Stimulated activated CD8-positive, alpha-beta memory T cell treated with anti-CD3 and anti-CD28 coated beads, Interleukin-4, amount 100 ng/mL, for 24 hours (primary cell): ENCODE measurements around the gene NAT16.
"Not testable (repeated sequence)": the region's sequence is repeated elsewhere in the genome, so short reads cannot be mapped to it uniquely, and the experiment has no call there.

Source experiments
- DNase-seq: peaks from one replicate; pipeline ENCODE4 v3.0.0-alpha.2; 2020; ENCODE audit warnings: low read depth

Gene NAT16

DNA sequence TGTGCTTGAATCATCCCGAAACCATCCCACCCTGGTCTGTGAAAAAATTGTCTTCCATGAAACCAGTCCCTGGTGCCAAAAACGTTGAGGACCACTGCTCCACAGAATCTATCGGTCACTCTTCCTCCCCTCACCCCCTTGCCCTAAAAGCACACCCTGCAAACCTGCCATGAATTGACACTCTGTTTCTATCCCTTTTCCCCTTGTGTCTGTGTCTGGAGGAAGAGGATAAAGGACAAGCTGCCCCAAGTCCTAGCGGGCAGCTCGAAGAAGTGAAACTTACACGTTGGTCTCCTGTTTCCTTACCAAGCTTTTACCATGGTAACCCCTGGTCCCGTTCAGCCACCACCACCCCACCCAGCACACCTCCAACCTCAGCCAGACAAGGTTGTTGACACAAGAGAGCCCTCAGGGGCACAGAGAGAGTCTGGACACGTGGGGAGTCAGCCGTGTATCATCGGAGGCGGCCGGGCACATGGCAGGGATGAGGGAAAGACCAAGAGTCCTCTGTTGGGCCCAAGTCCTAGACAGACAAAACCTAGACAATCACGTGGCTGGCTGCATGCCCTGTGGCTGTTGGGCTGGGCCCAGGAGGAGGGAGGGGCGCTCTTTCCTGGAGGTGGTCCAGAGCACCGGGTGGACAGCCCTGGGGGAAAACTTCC lies 54.0 kb downstream of the NAT16 start:
- no peak for DNase-seq

DNA sequence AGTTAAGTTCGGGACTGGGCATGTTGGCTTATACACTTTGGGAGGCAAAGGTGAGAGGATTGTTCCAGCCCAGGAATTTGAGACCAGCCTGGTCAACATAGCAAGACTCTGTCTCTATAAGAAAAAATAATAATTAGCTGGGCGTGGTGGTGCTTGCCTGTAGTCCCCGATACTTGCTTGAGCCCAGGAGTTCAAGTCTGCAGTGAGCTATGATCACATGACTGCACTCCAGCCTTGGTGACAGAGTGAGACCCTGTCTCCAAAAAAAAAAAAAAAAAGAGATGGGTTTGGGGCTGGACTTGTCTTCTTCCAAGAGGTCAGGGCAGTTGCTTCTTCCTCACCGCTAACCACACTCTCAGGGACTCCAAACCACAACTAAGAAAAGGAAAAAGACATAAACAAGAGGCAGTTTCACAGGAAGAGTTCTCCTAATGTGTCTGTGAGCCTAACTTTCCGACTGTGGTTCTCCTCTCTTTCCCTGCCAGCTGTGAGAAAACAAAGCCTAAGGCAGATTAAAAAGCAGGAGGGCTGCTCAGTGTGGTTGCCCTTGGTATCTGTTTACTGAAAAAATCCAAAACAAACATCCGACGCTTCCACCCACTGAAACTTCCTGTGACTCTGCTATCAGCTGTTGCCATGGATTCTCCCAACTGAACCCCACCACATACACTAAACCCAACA lies 55.6 kb downstream of the NAT16 start:
- no peak for DNase-seq

DNA sequence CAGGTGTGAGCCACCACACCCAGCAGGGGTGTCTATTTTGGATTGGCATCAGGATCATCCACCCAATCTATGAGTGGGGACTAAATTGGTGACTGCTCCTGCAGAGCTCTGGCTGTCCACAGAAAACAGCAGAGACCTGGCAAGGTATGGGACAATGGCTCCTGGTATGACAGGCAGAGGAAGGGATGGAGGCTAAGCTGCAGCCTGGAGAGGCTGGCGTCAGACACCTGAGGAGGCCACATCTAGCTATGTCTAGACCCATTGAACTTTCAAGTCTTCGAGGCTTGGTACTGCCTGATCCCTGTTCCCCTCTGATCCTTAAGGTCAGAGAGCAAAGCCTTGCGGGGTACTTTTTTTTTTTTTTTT lies 56.4 kb downstream of the NAT16 start:
- DNase-seq, result no peak

DNA sequence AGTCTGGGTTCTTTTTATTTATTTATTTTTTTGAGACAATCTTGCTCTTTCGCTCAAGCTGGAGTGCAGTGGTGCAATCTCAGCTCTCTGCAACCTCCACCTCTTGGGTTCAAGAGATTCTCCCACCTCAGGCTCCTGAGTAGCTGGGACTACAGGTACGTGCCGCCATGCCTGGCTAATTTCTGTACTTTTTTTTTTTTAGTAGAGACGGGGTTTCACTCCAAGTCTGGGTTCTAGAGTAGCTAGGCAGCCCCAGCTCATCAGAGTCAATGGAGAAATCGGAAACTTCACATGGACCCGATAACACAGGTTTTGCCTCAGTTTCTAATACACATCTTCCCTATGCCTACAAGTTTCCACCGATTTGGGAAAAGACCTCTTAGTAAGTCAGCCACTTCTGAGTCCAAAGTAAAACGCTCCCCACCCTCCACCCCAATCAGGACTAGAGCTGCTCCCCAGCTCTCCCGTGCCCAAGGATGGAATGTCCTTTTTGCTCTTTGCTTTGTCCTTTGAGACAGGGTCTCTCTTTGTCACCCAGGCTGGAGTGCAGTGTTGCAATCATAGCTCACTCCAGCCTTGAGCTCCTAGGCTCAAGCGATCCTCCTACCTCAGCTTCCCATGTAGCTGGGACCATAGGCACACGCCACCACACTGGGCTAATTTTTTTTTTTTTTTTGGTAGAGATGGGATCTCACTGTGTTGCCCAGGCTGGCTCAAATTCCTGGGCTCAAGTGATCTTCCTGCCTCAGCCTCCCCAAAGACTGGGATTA lies 57.0 kb downstream of the NAT16 start:
- no peak for DNase-seq

DNA sequence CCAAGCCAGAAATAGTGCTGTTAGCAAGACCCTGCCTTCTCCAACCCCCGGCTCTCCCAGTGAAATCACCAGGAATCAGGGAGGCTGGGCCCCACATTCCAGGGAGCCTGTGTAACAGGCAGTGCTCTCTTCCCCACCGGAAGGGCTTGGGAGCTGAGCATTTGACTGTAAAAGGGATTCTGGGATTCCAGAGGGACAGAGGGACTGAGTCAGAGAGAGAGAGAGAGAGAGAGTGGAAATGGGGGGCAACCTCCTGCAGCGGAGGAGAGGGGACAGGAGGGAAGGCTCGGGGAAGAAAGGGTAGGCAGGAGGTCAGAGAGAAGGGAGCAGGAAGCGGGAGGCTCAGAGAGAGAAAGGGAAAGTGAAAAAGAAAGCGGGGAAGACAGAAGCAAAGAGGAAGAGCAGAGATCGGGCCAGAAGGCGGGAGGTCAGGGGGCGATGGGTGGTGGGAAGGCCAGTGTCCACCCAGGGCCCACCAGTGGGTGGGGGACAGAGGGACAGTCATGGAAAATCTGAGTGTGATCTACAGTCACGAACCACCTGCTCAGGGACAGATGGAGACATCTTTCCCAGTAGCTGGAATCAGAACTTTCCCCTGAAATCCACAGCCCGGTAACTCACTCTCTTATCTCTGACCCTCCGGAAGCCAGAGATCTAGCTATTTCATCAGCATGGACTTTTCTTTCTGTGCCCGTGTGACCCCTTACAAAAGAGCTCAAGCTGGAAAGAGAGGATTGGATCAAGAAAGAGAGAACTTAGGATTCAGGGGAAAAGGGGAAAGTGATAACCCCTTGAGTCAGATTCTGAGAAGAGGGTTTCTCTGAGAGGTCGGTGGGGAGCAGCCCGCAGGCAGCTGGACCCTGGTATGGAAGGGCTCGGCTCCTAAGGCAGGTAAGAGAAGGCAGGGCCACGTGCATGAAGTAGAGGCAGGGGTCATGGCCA lies 57.8 kb downstream of the NAT16 start:
- no peak for DNase-seq

DNA sequence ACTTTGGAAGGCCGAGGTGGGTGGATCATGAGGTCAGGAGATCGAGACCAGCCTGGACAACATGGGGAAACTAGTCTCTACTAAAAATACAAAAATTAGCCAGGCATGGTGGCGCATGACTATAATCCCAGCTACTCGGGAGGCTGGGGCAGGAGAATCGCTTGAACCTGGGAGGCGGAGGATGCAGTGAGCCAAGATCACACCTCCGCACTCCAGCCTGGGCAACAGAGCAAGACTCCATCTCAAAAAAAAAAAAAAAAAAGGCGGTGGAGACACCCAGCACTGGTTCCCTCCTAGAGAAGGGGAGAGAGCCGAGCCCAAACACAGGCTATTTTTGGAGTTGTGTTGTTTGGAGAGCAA lies 58.5 kb downstream of the NAT16 start:
- not testable (repeated sequence) for DNase-seq
